Transverse colon (tissue), 4 donors: Measurements from ENCODE around the gene GCNT1.

Experiments used
- CTCF ChIP-seq, 5 experiments: fragments of 200-600 bp in 3 of 5; fragments of 450-650 bp in 2 of 5; sonication (generic) in 3 of 5; IDR thresholded peaks; 1 replicate in 2 of 5; 2 replicates in 3 of 5; pipeline ENCODE4 v1.5.1; 2016 to 2017; ENCODE audit warnings: antibody characterized with exemption in 5 of 5, inconsistent platforms in 3 of 5, mild to moderate bottlenecking in 2 of 5, moderate library complexity in 1 of 5
- EP300 ChIP-seq: sonication (generic); formaldehyde crosslinking; IDR thresholded peaks from one replicate; pipeline ENCODE4 v1.6.1; 2017; ENCODE audit warnings: antibody characterized with exemption, low read depth
- POLR2A ChIP-seq: fragments of 450-650 bp; IDR thresholded peaks from one replicate; pipeline ENCODE4 v1.6.1; 2016; ENCODE audit warnings: antibody characterized with exemption, mild to moderate bottlenecking, moderate library complexity
- POLR2AphosphoS5 ChIP-seq, 3 donors: sonication (generic); formaldehyde crosslinking; IDR thresholded peaks; one replicate each; pipeline ENCODE4 v1.6.1; 2016; ENCODE audit warnings: antibody characterized with exemption in 3 of 3

- peak; percentile 34 to 64 (median 55) for TF ChIP-seq CTCF (IDR thresholded peaks at IDR 0.05)
- no peak for TF ChIP-seq POLR2AphosphoS5 (IDR thresholded peaks at IDR 0.05)
- TF ChIP-seq POLR2A, result no peak
- TF ChIP-seq EP300, result no peak
Measured at GRCh38 chr9:76419782-76420380, 39.1 kb upstream of the GCNT1 start.
